Measurements from ENCODE around the gene MUC5AC.

- TF ChIP-seq CTCF (IDR thresholded peaks at IDR 0.05) (no peak), POLR2A (IDR thresholded peaks at IDR 0.05) (no peak), POLR2AphosphoS5 (IDR thresholded peaks at IDR 0.05) (no peak), EP300 (IDR thresholded peaks at IDR 0.05; ENCODE audit: low read depth) (no peak)
Measured at GRCh38 chr11:1236316-1237127, 78.8 kb downstream of the MUC5AC start.

All from transverse colon (tissue), 4 donors.